Liver (tissue), 9 donors: ENCODE measurements around the gene CCL5. TPM values are rescaled to one million over a fixed set of nuclear protein-coding genes. Genes with fewer than 3 reads are reported as not detected.

ENCODE experiments used
- DNase-seq: peaks from one replicate; pipeline ENCODE4 v3.0.0-alpha.2; 2017; ENCODE audit warnings: low spot score
- H3K27ac ChIP-seq, 2 donors: one replicate each; pipeline ENCODE4 v1.7.0; 2013; ENCODE audit warnings: inconsistent platforms in 2 of 2, low read length in 2 of 2, control low read depth in 1 of 2, low read depth in 1 of 2, mild to moderate bottlenecking in 1 of 2
- H3K27me3 ChIP-seq, 4 donors: one replicate each; pipeline versions ENCODE4 v1.6.1 to v1.7.0; 2013; ENCODE audit warnings: low read length in 3 of 4, inconsistent platforms in 1 of 4, mild to moderate bottlenecking in 1 of 4, moderate library complexity in 1 of 4; ENCODE audit not compliant: control insufficient read depth in 4 of 4, insufficient read depth in 4 of 4
- H3K36me3 ChIP-seq, 4 donors: one replicate each; pipeline versions ENCODE4 v1.6.1 to v1.7.0; 2013; ENCODE audit warnings: low read length in 3 of 4, mild to moderate bottlenecking in 3 of 4, low read depth in 1 of 4, moderate library complexity in 1 of 4; ENCODE audit not compliant: control insufficient read depth in 4 of 4, insufficient read depth in 3 of 4
- H3K4me1 ChIP-seq, 4 donors: one replicate each; pipeline versions ENCODE4 v1.6.1 to v1.7.0; 2013; ENCODE audit warnings: low read length in 3 of 4, mild to moderate bottlenecking in 3 of 4, moderate library complexity in 1 of 4; ENCODE audit not compliant: control insufficient read depth in 4 of 4, insufficient read depth in 4 of 4
- H3K4me3 ChIP-seq, 3 donors: one replicate each; pipeline versions ENCODE4 v1.6.1 to v1.7.0; 2013; ENCODE audit warnings: low read length in 3 of 3, control low read depth in 1 of 3, low read depth in 1 of 3, mild to moderate bottlenecking in 1 of 3
- H3K9ac ChIP-seq, 2 donors: one replicate each; pipeline ENCODE4 v1.7.0; 2013; ENCODE audit warnings: low read length in 2 of 2, mild to moderate bottlenecking in 2 of 2, moderate library complexity in 2 of 2, control low read depth in 1 of 2, low read depth in 1 of 2
- H3K9me3 ChIP-seq, 4 donors: one replicate each; pipeline versions ENCODE4 v1.6.1 to v1.7.0; 2013; ENCODE audit warnings: low read length in 3 of 4; ENCODE audit not compliant: control insufficient read depth in 4 of 4
- EGR1 ChIP-seq, 2 donors: IDR thresholded peaks; 2 replicates each; pipeline ENCODE4 v1.6.1; 2016 to 2018; ENCODE audit warnings: antibody characterized with exemption in 2 of 2, low read depth in 2 of 2
- GABPA ChIP-seq, 2 donors: IDR thresholded peaks in 1 of 2; conservative IDR thresholded peaks in 1 of 2; 2 replicates each; pipeline ENCODE4 v1.6.1; 2016; ENCODE audit warnings: antibody characterized with exemption in 2 of 2, mild to moderate bottlenecking in 1 of 2, moderate library complexity in 1 of 2
- HNF4A ChIP-seq, 2 donors: conservative IDR thresholded peaks; 2 replicates each; pipeline ENCODE4 v1.6.1; 2016; ENCODE audit warnings: antibody characterized with exemption in 2 of 2, mild to moderate bottlenecking in 2 of 2
- NR2F2 ChIP-seq: IDR thresholded peaks from 2 replicates; pipeline ENCODE4 v1.6.1; 2016; ENCODE audit warnings: antibody characterized with exemption
- SP1 ChIP-seq: IDR thresholded peaks from 2 replicates; pipeline ENCODE4 v1.6.1; 2018; ENCODE audit warnings: antibody characterized with exemption, mild to moderate bottlenecking
- WGBS: extraction: QIAGEN DNeasy Blood & Tissue Kit; methylation state at CpG from one replicate; pipeline ENCODE4 v1.1.7; 2013; 5-methylcytosine and 5-hydroxymethylcytosine counted together
- polyA plus RNA-seq, 2 donors: library from polyadenylated mRNA; stranded (reverse) in 1 of 2; unstranded in 1 of 2; fragments of 200-250 nt in 1 of 2; fragments of >200 nt in 1 of 2; fragmentation: Nextera tagmentation in 1 of 2; extraction: Ambion mirVana in 1 of 2; gene quantifications; one replicate each; pipeline versions ENCODE4 v1.2.1 to v1.2.3, GENCODE V29; 2013 to 2015
- total RNA-seq, 2 donors: library from RNA; depleted of rRNA; stranded (reverse); fragments of >200 nt; gene quantifications; one replicate each; pipeline ENCODE4 v1.2.3, GENCODE V29; 2014
- TF ChIP-seq, protein P1 (sequence below): IDR thresholded peaks from 2 replicates; pipeline ENCODE4 v1.6.1; 2016; ENCODE audit warnings: antibody characterized with exemption
- TF ChIP-seq, protein P2 (sequence below): IDR thresholded peaks from 2 replicates; pipeline ENCODE4 v1.6.1; 2016; ENCODE audit warnings: antibody characterized with exemption
- TF ChIP-seq, protein P3 (sequence below): IDR thresholded peaks from 2 replicates; pipeline ENCODE4 v1.6.1; 2016; ENCODE audit warnings: antibody characterized with exemption
- TF ChIP-seq, protein P4 (sequence below): fragments of 150-350 bp; IDR thresholded peaks from 2 replicates; pipeline ENCODE4 v1.5.1; 2017; ENCODE audit warnings: improper control_type of control experiment, low read depth, low read length; ENCODE audit not compliant: missing input control
- donor health status: healthy.
- donor health status: healthy.
- donor health status: healthy.
- donor health status: healthy.
- donor health status: healthy.

CCL5 gene
- total and polyA plus RNA-seq, 4 donors: 1.7 to 4.7 (median 2.5) TPM

DNA sequence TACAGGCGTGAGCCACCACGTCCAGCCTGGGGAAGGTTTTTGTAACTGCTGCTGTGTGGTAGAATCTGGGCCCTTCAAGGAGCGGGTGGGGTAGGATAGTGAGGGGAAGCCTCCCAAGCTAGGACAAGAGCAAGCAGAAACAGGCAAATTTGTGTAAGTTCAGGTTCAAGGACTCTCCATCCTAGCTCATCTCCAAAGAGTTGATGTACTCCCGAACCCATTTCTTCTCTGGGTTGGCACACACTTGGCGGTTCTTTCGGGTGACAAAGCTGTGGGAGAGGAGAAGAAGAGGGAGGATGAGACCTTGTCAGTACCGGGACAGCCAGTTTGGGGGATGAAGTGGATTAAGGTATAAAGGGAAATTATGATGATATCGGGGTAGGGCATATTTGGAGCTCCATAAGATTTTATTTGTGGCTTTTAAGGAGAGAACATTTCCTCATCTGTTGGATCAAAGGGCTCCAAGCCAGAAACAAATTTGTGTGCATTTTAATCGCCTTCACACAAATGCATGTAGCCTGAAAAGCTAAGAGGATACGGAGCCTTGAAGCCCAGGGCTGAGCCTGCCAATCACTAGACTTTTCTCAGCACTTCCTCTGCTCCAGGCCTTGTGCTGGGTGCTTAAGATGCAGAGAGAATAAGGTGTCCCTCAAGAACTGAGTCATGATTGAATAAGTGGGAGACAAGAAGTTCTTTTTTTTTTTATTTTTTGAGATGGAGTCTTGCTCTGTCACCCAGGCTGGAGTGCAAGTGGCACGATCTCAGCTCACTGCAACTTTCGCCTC, 7.8 kb downstream of the CCL5 start (continued):
- TF ChIP-seq HNF4A (conservative IDR thresholded peaks at IDR 0.05): no peak
- no peak for TF ChIP-seq SP1
- TF ChIP-seq, protein P1, sequence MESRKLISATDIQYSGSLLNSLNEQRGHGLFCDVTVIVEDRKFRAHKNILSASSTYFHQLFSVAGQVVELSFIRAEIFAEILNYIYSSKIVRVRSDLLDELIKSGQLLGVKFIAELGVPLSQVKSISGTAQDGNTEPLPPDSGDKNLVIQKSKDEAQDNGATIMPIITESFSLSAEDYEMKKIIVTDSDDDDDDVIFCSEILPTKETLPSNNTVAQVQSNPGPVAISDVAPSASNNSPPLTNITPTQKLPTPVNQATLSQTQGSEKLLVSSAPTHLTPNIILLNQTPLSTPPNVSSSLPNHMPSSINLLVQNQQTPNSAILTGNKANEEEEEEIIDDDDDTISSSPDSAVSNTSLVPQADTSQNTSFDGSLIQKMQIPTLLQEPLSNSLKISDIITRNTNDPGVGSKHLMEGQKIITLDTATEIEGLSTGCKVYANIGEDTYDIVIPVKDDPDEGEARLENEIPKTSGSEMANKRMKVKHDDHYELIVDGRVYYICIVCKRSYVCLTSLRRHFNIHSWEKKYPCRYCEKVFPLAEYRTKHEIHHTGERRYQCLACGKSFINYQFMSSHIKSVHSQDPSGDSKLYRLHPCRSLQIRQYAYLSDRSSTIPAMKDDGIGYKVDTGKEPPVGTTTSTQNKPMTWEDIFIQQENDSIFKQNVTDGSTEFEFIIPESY: no peak
- TF ChIP-seq GABPA (IDR thresholded peaks at IDR 0.05 in 1 of 2, conservative IDR thresholded peaks at IDR 0.05 in 1 of 2): no peak

DNA sequence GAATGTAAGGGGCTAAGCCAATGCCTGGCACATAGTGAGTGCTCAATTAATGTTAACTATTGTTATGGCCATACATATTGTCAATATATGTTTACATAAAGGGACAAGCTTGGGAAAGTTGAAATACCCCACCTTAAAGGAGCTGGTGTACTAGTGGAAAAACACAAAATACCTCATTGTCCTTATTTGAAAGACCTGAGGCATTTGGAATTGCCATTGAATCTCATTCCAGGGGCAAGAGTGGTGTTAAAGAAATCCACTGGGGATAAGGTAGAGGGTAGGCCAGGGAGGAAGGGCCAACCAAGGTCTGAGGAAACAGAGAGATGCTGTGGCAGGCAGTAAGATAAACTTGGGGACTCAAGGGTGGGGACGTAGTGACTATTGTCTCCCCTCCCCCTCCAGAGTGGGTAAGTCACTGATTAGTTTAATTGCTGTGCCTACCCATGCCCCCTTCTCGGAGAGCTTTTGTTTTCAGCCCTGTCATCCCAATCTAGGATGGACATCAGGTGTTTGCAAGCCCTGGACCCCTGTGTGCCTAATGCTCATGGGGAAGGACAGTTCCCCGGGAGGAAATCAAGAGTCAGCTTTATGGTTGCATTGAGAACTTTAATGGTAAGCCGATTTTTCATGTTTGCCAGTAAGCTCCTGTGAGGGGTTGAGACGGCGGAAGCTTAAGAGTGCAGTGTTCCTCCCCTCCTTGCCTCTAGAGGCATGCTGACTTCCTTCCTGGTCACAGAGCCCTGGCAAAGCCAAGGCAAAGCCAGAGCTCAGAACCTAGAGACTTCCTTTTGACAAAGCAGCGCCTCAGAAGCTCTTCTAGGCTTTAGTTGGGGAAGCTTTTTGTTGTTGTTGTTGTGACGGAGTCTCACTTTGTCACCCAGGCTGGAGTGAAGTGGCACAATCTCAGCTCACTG, 9.0 kb downstream of the CCL5 start:
- TF ChIP-seq, protein P2, sequence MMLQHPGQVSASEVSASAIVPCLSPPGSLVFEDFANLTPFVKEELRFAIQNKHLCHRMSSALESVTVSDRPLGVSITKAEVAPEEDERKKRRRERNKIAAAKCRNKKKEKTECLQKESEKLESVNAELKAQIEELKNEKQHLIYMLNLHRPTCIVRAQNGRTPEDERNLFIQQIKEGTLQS: no peak
- TF ChIP-seq NR2F2 (peak; percentile 32), EGR1 (IDR thresholded peaks at IDR 0.05; ENCODE audit: low read depth in 2 of 2) (no peak)
- TF ChIP-seq, protein P3, sequence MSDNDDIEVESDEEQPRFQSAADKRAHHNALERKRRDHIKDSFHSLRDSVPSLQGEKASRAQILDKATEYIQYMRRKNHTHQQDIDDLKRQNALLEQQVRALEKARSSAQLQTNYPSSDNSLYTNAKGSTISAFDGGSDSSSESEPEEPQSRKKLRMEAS: no peak
- WGBS: 75% methylated on average over 8 of the region's 8 CpGs
- Histone ChIP-seq H3K4me3 (no peak overlapping the region), H3K27ac (no peak overlapping the region), H3K9me3 (no peaks in the 10 kb centered on the region), H3K9ac (no peak overlapping the region), H3K4me1 (no peaks in the 10 kb centered on the region), H3K27me3 (no peaks in the 10 kb centered on the region), H3K36me3 (no peaks in the 10 kb centered on the region)
- no peak for DNase-seq

DNA sequence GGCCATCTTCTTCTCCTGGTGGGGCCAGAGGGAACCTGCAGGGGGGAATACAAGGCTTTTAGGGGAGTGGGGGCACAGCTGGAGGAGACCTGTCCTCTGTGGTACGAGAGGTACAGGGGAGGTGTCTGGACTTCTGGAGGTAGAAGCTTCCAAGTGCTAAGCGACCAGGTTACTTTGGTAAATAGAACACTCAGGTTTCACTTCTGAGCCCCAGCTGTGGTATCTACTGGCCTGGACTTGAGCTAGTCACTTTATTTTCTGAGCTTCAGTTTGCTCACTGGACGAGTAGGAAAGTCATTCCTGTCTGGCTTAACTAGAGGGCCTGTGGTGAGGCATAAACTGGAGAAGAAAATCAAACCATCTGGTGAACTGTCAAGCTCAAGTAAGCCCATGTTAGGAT, 11.4 kb downstream of the CCL5 start, which contains the start of gene HEATR9:
HEATR9 (minus strand) TSS at position 155 of the 400 bp plus-strand sequence; CDS start at position 6, 149 bp downstream.
- DNase-seq: no peak
- H3K9ac ChIP-seq: no peak within 1 kb of the TSS
- no peak within 1 kb of the TSS for H3K27ac ChIP-seq
- WGBS: 98% methylated on average over 3 of the region's 3 CpGs
- TF ChIP-seq, protein P4, sequence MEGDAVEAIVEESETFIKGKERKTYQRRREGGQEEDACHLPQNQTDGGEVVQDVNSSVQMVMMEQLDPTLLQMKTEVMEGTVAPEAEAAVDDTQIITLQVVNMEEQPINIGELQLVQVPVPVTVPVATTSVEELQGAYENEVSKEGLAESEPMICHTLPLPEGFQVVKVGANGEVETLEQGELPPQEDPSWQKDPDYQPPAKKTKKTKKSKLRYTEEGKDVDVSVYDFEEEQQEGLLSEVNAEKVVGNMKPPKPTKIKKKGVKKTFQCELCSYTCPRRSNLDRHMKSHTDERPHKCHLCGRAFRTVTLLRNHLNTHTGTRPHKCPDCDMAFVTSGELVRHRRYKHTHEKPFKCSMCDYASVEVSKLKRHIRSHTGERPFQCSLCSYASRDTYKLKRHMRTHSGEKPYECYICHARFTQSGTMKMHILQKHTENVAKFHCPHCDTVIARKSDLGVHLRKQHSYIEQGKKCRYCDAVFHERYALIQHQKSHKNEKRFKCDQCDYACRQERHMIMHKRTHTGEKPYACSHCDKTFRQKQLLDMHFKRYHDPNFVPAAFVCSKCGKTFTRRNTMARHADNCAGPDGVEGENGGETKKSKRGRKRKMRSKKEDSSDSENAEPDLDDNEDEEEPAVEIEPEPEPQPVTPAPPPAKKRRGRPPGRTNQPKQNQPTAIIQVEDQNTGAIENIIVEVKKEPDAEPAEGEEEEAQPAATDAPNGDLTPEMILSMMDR: no peak
- TF ChIP-seq GABPA (IDR thresholded peaks at IDR 0.05 in 1 of 2, conservative IDR thresholded peaks at IDR 0.05 in 1 of 2) (no peak), HNF4A (conservative IDR thresholded peaks at IDR 0.05) (no peak)
- TF ChIP-seq, protein P2: no peak
- no peaks in the 10 kb centered on the region for H3K36me3 ChIP-seq
- H3K27me3 ChIP-seq: no peaks in the 10 kb centered on the region
- no peak within 1 kb of the TSS for H3K4me3 ChIP-seq
- no peaks in the 10 kb centered on the region for H3K4me1 ChIP-seq
- H3K9me3 ChIP-seq: no peaks in the 10 kb centered on the region
